ENCODE data around the gene SLC45A3.
"Not testable (repeated sequence)": the region's sequence is repeated elsewhere in the genome, so short reads cannot be mapped to it uniquely, and the experiment has no call there.

The SLC45A3 gene, protein sequence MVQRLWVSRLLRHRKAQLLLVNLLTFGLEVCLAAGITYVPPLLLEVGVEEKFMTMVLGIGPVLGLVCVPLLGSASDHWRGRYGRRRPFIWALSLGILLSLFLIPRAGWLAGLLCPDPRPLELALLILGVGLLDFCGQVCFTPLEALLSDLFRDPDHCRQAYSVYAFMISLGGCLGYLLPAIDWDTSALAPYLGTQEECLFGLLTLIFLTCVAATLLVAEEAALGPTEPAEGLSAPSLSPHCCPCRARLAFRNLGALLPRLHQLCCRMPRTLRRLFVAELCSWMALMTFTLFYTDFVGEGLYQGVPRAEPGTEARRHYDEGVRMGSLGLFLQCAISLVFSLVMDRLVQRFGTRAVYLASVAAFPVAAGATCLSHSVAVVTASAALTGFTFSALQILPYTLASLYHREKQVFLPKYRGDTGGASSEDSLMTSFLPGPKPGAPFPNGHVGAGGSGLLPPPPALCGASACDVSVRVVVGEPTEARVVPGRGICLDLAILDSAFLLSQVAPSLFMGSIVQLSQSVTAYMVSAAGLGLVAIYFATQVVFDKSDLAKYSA

DNA sequence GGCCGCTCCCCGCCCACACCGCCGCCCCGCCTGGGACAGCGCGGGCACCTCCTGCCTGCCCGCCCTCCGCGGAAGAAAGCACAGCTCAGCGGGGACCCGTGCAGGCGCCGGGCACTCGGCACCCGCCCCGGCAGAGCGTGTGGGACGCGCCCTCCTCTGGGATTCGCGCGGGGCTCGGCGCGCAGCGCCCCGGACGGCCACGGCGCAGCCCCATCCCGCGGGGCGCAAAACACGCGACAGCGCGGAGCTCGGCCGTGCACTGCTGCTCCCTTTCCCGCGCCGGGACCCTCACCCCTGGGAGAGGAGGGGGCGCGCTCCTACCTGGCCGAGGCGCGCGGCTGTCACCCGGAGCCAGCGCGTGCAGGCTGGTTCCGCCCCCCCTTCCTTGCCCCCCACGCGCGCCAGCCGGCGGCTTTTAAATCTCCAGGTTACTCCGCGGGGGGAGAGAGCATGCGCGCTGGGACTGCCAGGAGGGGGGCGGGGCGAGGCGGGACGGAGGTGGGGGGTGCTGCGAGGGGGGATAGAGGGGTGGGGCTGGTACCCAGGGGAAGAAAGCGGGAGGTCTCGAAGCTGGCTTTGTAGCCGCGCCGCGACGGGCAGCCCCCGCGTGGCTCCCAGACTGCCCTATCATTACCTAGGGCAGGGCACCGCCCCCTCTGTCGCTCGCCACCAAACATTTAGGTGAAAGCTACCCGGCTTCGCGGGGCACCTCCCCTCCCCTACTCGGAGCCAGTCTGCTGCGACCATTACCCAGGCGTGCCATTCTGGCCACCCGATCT, at the start of gene SLC45A3:
SLC45A3 (minus strand) TSS at position 437 of the 779 bp plus-strand sequence. CDS start 15,853 bp downstream, outside the sequence.
- H3K27me3 ChIP-seq (ENCODE audit: control insufficient read depth in 1 of 2, insufficient read depth in 2 of 2, low read length in 2 of 2) = no peaks in the 10 kb centered on the region
- H3K9ac ChIP-seq (ENCODE audit: low read length) = no peak within 1 kb of the TSS
- H3K4me1 ChIP-seq (ENCODE audit: insufficient read depth, low read length) = peaks cover 9% of the 10 kb centered on the region
- no peaks in the 10 kb centered on the region for H3K9me3 ChIP-seq (ENCODE audit: low read length)
- no peak within 1 kb of the TSS for H3K27ac ChIP-seq (ENCODE audit: low read depth, low read length)
- no peaks in the 10 kb centered on the region for H3K36me3 ChIP-seq (ENCODE audit: insufficient read depth, low read length)
- H3K4me3 ChIP-seq (ENCODE audit: low read depth in 1 of 2, low read length in 2 of 2) = peak within 1 kb of the TSS; percentile 32 to 71

DNA sequence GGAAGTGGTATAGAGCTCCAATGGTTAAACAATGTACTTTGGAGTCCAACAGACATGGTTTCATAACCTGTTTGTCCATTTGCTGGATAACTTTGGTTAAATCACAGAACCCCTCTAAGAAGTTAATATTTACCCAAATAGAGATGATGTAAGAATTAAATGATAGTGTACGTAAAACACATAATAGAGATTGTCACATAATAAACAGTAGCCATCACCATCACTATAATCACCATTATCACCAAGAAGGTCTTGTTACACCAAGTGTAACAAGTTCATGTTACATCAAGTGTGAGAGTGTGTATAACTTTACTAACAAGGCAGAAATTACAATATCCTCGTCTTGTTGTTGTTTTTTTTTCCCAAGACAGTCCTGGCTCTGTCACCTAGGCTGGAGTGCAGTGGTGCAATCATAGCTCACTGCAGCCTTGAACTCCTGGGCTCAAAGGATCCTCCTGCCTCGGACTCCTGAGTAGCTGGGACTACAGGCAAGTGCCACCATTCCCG, 46.4 kb upstream of the SLC45A3 start:
- peaks cover 18% of the 10 kb centered on the region for H3K36me3 ChIP-seq (ENCODE audit: insufficient read depth, low read length)

DNA sequence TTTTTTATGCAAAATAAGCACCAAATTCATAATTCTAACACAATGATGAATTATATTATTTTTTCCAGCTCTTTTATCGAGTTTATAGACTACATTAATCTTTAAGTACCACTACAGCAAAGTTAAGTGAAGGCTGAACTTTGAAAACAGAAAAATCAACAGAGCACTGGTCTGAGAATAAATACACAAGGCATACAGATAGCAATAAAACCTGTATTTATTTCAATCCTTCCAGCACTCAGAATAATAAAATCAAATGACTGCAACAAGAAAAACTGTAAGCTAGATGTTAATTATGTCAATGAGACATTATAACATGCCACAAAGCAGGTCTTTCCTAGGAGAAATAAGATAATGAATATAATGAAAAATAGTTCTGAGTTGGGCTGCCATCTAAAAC, 45.2 kb upstream of the SLC45A3 start:
- no peak overlapping the region for H3K9ac ChIP-seq (ENCODE audit: low read length)
- H3K4me3 ChIP-seq (ENCODE audit: low read depth in 1 of 2, low read length in 2 of 2) = no peak overlapping the region
- no peaks in the 10 kb centered on the region for H3K9me3 ChIP-seq (ENCODE audit: low read length)
- H3K4me1 ChIP-seq (ENCODE audit: insufficient read depth, low read length) = peaks cover 6% of the 10 kb centered on the region
- H3K27me3 ChIP-seq (ENCODE audit: control insufficient read depth in 1 of 2, insufficient read depth in 2 of 2, low read length in 2 of 2) = no peaks in the 10 kb centered on the region
- H3K27ac ChIP-seq (ENCODE audit: low read depth, low read length) = no peak overlapping the region
- peaks cover 21% of the 10 kb centered on the region for H3K36me3 ChIP-seq (ENCODE audit: insufficient read depth, low read length)

More for the DNA sequence above, 46.4 kb upstream of the SLC45A3 start:
- no peaks in the 10 kb centered on the region for H3K27me3 ChIP-seq (ENCODE audit: control insufficient read depth in 1 of 2, insufficient read depth in 2 of 2, low read length in 2 of 2)
- H3K9ac ChIP-seq (ENCODE audit: low read length) = no peak overlapping the region
- no peaks in the 10 kb centered on the region for H3K9me3 ChIP-seq (ENCODE audit: low read length)
- H3K4me1 ChIP-seq (ENCODE audit: insufficient read depth, low read length) = peaks cover 6% of the 10 kb centered on the region
- H3K4me3 ChIP-seq (ENCODE audit: low read depth in 1 of 2, low read length in 2 of 2) = no peak overlapping the region
- no peak overlapping the region for H3K27ac ChIP-seq (ENCODE audit: low read depth, low read length)

DNA sequence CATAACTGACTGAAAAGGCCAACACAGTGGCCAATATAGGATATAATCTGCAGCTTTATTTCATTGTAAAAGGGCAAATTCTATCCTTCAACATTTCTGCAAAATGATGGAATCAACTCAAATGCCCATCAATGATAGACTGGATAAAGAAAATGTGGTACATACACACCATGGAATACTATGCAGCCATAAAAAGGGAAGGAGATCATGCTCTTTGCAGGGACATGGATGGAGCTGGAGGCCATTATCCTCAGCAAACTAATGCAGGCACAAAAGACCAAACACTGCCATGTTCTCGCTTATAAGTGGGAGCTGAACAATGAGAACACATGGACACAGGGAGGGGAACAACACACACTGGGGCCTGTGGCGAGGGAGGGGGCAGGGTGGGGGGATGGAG, 40.4 kb upstream of the SLC45A3 start:
- not testable (repeated sequence) for H3K4me1 ChIP-seq (ENCODE audit: insufficient read depth, low read length); H3K9ac ChIP-seq (ENCODE audit: low read length); H3K27ac ChIP-seq (ENCODE audit: low read depth, low read length); H3K9me3 ChIP-seq (ENCODE audit: low read length); H3K27me3 ChIP-seq (ENCODE audit: control insufficient read depth in 1 of 2, insufficient read depth in 2 of 2, low read length in 2 of 2); H3K4me3 ChIP-seq (ENCODE audit: low read depth in 1 of 2, low read length in 2 of 2)
- peaks cover 50% of the 10 kb centered on the region for H3K36me3 ChIP-seq (ENCODE audit: insufficient read depth, low read length)

DNA sequence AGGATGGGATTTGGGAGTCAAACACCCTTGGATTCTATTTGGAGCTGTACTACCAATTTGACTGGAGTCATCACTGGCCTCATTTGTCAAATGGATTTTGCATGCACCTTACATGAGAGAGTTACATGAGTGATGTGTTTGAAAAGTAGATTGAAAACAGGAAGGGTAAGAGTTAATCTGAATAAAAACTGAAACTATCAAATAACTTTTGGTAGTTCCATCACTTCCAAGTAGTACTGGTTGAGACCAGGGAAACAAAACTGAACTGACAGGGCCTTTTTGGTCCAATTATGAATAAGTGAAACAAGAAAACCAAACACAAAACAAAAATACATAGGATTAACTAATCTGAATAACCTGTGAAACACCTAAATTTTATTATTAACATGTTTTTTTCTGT, 39.5 kb upstream of the SLC45A3 start:
- no peaks in the 10 kb centered on the region for H3K27me3 ChIP-seq (ENCODE audit: control insufficient read depth in 1 of 2, insufficient read depth in 2 of 2, low read length in 2 of 2)
- H3K4me3 ChIP-seq (ENCODE audit: low read depth in 1 of 2, low read length in 2 of 2) = no peak overlapping the region
- H3K4me1 ChIP-seq (ENCODE audit: insufficient read depth, low read length) = peaks cover 2% of the 10 kb centered on the region
- no peak overlapping the region for H3K9ac ChIP-seq (ENCODE audit: low read length)
- no peak overlapping the region for H3K27ac ChIP-seq (ENCODE audit: low read depth, low read length)
- H3K9me3 ChIP-seq (ENCODE audit: low read length) = no peaks in the 10 kb centered on the region
- H3K36me3 ChIP-seq (ENCODE audit: insufficient read depth, low read length) = peaks cover 56% of the 10 kb centered on the region

DNA sequence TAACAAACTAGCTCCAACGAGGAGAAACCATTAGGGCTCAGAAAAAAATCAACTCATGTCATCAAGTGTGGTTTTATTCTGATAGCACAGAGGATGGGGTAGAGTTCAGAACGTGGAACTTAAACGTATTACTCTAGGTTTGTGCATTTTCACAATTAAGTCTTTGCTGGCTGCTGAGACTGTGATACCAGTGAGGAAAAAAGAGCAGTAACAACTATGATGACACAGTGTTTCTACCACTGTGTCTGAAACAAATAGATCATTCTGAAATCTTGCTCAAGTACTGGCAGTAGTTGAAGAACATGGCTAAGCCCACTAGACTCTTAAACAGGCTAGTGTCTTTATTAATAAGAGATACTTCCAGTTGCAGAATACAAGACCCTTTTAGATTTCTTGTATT, 38.7 kb upstream of the SLC45A3 start:
- no peaks in the 10 kb centered on the region for H3K9me3 ChIP-seq (ENCODE audit: low read length)
- no peaks in the 10 kb centered on the region for H3K27me3 ChIP-seq (ENCODE audit: control insufficient read depth in 1 of 2, insufficient read depth in 2 of 2, low read length in 2 of 2)
- H3K4me1 ChIP-seq (ENCODE audit: insufficient read depth, low read length) = no peaks in the 10 kb centered on the region
- H3K4me3 ChIP-seq (ENCODE audit: low read depth in 1 of 2, low read length in 2 of 2) = no peak overlapping the region
- H3K27ac ChIP-seq (ENCODE audit: low read depth, low read length) = no peak overlapping the region
- H3K36me3 ChIP-seq (ENCODE audit: insufficient read depth, low read length) = peaks cover 56% of the 10 kb centered on the region
- H3K9ac ChIP-seq (ENCODE audit: low read length) = no peak overlapping the region

DNA sequence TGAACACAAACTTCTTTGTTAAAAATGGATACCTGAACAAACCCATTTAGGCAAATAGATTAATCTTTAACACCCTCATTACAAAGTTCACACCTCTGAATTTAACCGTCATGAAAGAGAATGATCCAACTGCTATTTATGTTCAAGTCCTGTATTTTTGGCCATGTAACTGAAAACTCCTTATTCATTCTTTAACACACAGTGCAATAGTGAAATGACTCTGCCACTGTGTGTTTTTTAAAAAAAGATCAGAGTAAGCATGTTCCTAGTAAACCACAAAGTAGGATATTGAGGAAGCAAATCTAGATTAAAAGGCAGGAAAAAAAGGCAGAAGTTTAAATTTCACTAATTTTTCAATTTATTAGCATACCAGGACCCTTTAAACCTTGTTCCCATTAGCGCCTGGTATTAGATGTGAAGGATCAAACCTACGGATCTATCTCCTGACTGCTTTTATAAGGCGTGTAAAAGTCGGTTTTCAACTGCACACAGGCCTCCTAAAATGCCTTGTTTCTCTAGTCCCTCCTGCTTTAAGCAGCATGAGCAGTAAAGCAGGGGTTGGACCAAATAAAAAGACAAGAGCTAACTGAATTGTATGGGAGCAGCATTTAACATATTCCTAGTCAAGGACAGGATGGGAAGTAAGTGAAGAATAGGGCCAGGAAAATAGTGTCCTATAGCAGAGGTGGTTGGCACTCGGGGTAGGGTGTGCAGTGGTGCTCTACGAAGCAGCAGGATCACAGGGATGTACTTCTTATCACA, 36.2 kb upstream of the SLC45A3 start:
- H3K9ac ChIP-seq (ENCODE audit: low read length) = no peak overlapping the region
- H3K4me1 ChIP-seq (ENCODE audit: insufficient read depth, low read length) = peaks cover 4% of the 10 kb centered on the region
- no peaks in the 10 kb centered on the region for H3K27me3 ChIP-seq (ENCODE audit: control insufficient read depth in 1 of 2, insufficient read depth in 2 of 2, low read length in 2 of 2)
- H3K36me3 ChIP-seq (ENCODE audit: insufficient read depth, low read length) = peaks cover 60% of the 10 kb centered on the region
- H3K9me3 ChIP-seq (ENCODE audit: low read length) = no peaks in the 10 kb centered on the region
- no peak overlapping the region for H3K4me3 ChIP-seq (ENCODE audit: low read depth in 1 of 2, low read length in 2 of 2)
- no peak overlapping the region for H3K27ac ChIP-seq (ENCODE audit: low read depth, low read length)

DNA sequence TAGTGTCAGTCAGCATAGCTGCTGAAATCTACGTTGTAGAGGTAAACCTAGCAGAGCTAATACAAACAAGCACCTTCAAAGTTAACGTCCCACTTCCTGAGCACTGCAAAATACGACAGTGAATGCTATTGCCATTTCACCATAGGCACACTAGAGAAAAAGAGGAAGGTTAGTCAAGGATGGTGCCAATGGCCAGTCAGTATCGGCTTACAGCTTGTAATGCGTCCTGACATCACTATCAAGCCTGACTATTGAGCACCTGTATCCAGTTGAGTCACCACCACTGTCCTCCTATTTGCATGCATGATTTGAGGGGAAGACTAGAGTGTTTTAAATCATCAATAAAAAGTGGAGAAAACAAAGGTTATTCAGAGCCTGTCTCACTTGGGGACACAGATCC, 35.3 kb upstream of the SLC45A3 start:
- H3K27ac ChIP-seq (ENCODE audit: low read depth, low read length) = no peak overlapping the region
- H3K36me3 ChIP-seq (ENCODE audit: insufficient read depth, low read length) = peaks cover 59% of the 10 kb centered on the region
- H3K4me1 ChIP-seq (ENCODE audit: insufficient read depth, low read length) = peaks cover 8% of the 10 kb centered on the region
- no peaks in the 10 kb centered on the region for H3K27me3 ChIP-seq (ENCODE audit: control insufficient read depth in 1 of 2, insufficient read depth in 2 of 2, low read length in 2 of 2)
- no peak overlapping the region for H3K4me3 ChIP-seq (ENCODE audit: low read depth in 1 of 2, low read length in 2 of 2)
- H3K9ac ChIP-seq (ENCODE audit: low read length) = no peak overlapping the region
- H3K9me3 ChIP-seq (ENCODE audit: low read length) = no peaks in the 10 kb centered on the region

DNA sequence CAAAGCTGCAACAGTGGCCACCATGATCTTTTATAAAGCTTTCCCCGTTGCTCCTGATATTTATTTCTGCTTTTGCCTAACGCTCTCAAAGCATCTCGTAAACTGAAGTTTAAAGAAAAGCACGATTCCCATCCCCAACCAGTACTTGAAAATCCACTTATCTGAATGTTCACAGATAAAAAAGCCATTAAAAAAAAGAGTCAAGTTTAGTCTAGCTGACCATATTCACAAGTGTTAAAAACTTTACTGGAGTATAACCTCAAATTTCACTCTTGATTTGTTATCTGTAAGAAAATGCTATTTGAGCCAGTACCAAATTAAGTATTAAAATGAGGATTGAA, 34.6 kb upstream of the SLC45A3 start:
- Histone ChIP-seq H3K9ac (ENCODE audit: low read length) (no peak overlapping the region), H3K9me3 (ENCODE audit: low read length) (no peaks in the 10 kb centered on the region), H3K4me3 (ENCODE audit: low read depth in 1 of 2, low read length in 2 of 2) (no peak overlapping the region), H3K4me1 (ENCODE audit: insufficient read depth, low read length) (peaks cover 9% of the 10 kb centered on the region), H3K36me3 (ENCODE audit: insufficient read depth, low read length) (peaks cover 52% of the 10 kb centered on the region), H3K27ac (ENCODE audit: low read depth, low read length) (no peak overlapping the region), H3K27me3 (ENCODE audit: control insufficient read depth in 1 of 2, insufficient read depth in 2 of 2, low read length in 2 of 2) (no peaks in the 10 kb centered on the region)

DNA sequence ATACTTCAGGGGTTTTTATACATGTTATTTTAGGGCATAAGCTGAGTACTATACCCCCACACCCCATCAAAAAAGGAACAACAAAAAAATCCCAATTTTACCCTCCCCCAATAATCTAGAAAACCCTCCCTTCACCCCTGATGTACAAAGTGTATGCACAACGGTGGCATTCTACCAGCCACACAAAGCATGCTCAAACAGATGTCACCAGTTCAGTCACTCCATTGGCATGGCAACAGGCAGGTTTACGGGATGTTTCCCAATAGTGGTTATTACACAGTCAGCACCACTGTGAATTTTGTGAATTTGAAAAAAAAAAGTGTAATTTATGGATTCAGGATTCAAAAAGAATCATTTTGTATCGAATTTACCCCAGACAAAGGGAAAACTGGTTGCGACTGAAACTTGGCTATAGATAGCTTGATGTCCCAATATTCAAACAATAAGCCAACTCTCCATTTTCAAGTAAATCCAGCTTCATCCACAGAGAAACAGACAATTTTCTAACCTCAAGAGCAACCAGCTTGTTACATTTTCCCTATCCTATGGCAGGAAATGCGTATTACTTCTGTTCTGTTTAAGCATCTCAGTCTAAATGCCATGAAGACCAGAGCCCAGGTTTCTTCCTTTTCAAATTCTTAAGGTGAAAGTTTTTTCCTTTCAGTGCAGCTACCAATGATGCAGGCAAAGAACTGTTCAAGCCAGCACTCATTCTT, 34.0 kb upstream of the SLC45A3 start:
- H3K9ac ChIP-seq (ENCODE audit: low read length) = no peak overlapping the region
- H3K27ac ChIP-seq (ENCODE audit: low read depth, low read length) = no peak overlapping the region
- H3K36me3 ChIP-seq (ENCODE audit: insufficient read depth, low read length) = peaks cover 46% of the 10 kb centered on the region

More for the DNA sequence above, 34.0 kb upstream of the SLC45A3 start:
- H3K27me3 ChIP-seq (ENCODE audit: control insufficient read depth in 1 of 2, insufficient read depth in 2 of 2, low read length in 2 of 2) = no peaks in the 10 kb centered on the region
- H3K9me3 ChIP-seq (ENCODE audit: low read length) = no peaks in the 10 kb centered on the region
- H3K4me3 ChIP-seq (ENCODE audit: low read depth in 1 of 2, low read length in 2 of 2) = no peak overlapping the region
- peaks cover 9% of the 10 kb centered on the region for H3K4me1 ChIP-seq (ENCODE audit: insufficient read depth, low read length)
